ENCODE data around the gene FBXO10.

GRCh38 chr9:37485389-37486255, 90.6 kb downstream of the FBXO10 start, which contains the start of gene POLR1E:
- TF ChIP-seq CTCF (IDR thresholded peaks at IDR 0.05) (peak in 1 of 5 experiments; percentile 13), POLR2A (IDR thresholded peaks at IDR 0.05) (peak; percentile 65 to 80), EP300 (IDR thresholded peaks at IDR 0.05) (peak in 1 of 2 donors; percentile 85)

All from tibial nerve (tissue), 4 donors.